Tibial nerve (tissue), 4 donors: Measurements from ENCODE around the gene SULF2. TPM values are rescaled to one million over a fixed set of nuclear protein-coding genes. Genes with fewer than 3 reads are reported as not detected.

ENCODE experiments used
- DNase-seq, 2 donors: peaks; one replicate each; pipeline ENCODE4 v3.0.0-alpha.2; 2019; ENCODE audit warnings: low spot score in 2 of 2
- H3K27ac ChIP-seq, 4 donors: fragments of 200-600 bp; sonication (generic) in 3 of 4; one replicate each; pipeline ENCODE4 v1.5.1; 2017 to 2019; ENCODE audit warnings: mild to moderate bottlenecking in 1 of 4
- H3K27me3 ChIP-seq, 2 donors: fragments of 200-600 bp; sonication (generic) in 1 of 2; one replicate each; pipeline versions ENCODE4 v1.5.1 to v1.6.0; 2017 to 2019
- H3K36me3 ChIP-seq, 3 donors: fragments of 200-600 bp; sonication (generic); one replicate each; pipeline ENCODE4 v1.5.1; 2018 to 2019
- H3K4me1 ChIP-seq, 4 donors: fragments of 200-600 bp; sonication (generic) in 3 of 4; one replicate each; pipeline ENCODE4 v1.5.1; 2017 to 2019
- H3K4me3 ChIP-seq, 4 donors: fragments of 200-600 bp; sonication (generic) in 3 of 4; one replicate each; pipeline ENCODE4 v1.5.1; 2017 to 2019; ENCODE audit warnings: mild to moderate bottlenecking in 1 of 4, moderate library complexity in 1 of 4
- H3K9me3 ChIP-seq, 4 donors: fragments of 200-600 bp; sonication (generic) in 3 of 4; one replicate each; pipeline ENCODE4 v1.5.1; 2017 to 2019
- EP300 ChIP-seq, 2 donors: sonication (generic); formaldehyde crosslinking; IDR thresholded peaks; one replicate each; pipeline ENCODE4 v1.6.1; 2017; ENCODE audit warnings: antibody characterized with exemption in 2 of 2, mild to moderate bottlenecking in 1 of 2
- POLR2A ChIP-seq, 2 donors: fragments of 450-650 bp; IDR thresholded peaks; one replicate each; pipeline ENCODE4 v1.6.1; 2017; ENCODE audit warnings: antibody characterized with exemption in 2 of 2, mild to moderate bottlenecking in 2 of 2, moderate library complexity in 2 of 2
- WGBS, 2 donors: methylation state at CpG; one replicate each; pipeline ENCODE4 v1.1.5; 2018; 5-methylcytosine and 5-hydroxymethylcytosine counted together
- total RNA-seq, 4 donors: library from RNA; depleted of rRNA; stranded (reverse); fragments of >200 nt; gene quantifications; one replicate each; pipeline ENCODE4 v1.1.0, GENCODE V29; 2016
- TF ChIP-seq, protein P1 (sequence below), 5 experiments: fragments of 200-600 bp in 3 of 5; fragments of 450-650 bp in 2 of 5; sonication (generic) in 3 of 5; IDR thresholded peaks; one replicate each; pipeline ENCODE4 v1.5.1; 2016 to 2019; ENCODE audit warnings: antibody characterized with exemption in 5 of 5, mild to moderate bottlenecking in 3 of 5, moderate library complexity in 2 of 5

Gene SULF2
- total RNA-seq, 4 donors from 2014 or later = 40.9 to 75.3 (median 59.8) TPM

DNA sequence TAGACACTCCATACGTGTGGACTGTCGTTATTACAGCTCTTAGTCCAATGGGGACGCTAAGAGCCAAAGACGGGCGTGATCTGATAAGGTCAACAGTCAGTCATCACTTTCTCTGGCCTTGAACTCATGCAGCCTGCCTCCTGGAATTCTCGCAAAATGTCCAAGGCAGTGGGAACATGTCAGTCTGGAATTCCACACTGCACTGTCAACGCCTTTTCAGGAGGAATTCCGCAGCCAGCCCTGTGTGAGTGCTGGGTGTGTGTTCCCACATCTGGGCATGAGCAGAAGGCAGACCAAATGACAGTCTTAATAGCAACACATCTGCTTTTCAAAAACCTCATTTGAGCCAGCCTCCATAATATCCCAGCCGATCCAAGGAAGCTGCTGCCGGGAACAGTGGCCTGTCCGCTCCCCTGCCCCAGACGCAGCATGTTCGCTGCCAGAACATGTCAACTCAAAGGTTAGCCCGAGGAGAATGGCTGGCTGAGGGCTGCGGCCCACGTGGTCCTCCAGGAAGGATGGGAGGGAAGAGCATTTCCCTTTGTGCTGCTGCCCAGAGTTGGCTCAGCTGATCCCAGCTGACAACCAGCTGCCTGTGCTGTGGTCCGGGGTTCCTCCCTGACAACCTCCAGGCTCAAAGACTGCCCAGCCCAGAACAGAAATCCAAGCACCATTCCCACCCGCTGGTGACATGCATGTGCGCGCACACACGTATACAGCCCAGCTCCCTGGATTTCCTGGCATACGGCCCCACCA is 103.1 kb downstream of the SULF2 start:
- TF ChIP-seq POLR2A (IDR thresholded peaks at IDR 0.05) = no peak
- TF ChIP-seq EP300 (IDR thresholded peaks at IDR 0.05) = no peak
- TF ChIP-seq, protein P1, sequence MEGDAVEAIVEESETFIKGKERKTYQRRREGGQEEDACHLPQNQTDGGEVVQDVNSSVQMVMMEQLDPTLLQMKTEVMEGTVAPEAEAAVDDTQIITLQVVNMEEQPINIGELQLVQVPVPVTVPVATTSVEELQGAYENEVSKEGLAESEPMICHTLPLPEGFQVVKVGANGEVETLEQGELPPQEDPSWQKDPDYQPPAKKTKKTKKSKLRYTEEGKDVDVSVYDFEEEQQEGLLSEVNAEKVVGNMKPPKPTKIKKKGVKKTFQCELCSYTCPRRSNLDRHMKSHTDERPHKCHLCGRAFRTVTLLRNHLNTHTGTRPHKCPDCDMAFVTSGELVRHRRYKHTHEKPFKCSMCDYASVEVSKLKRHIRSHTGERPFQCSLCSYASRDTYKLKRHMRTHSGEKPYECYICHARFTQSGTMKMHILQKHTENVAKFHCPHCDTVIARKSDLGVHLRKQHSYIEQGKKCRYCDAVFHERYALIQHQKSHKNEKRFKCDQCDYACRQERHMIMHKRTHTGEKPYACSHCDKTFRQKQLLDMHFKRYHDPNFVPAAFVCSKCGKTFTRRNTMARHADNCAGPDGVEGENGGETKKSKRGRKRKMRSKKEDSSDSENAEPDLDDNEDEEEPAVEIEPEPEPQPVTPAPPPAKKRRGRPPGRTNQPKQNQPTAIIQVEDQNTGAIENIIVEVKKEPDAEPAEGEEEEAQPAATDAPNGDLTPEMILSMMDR (IDR thresholded peaks at IDR 0.05) = no peak
- Histone ChIP-seq H3K27me3 (no peaks in the 10 kb centered on the region), H3K36me3 (peaks cover 0 to 5% (median 0%) of the 10 kb centered on the region in 3 donors), H3K4me1 (peaks cover 0 to 15% (median 0%) of the 10 kb centered on the region in 4 donors), H3K4me3 (no peak overlapping the region), H3K27ac (peak overlapping the region in 1 of 4 donors; percentile 37), H3K9me3 (no peaks in the 10 kb centered on the region)
- 58 to 66% methylated on average over 15 to 22 of the region's 22 CpGs for WGBS, 2 donors
- DNase-seq = peak in 1 of 2 donors; percentile 23

DNA sequence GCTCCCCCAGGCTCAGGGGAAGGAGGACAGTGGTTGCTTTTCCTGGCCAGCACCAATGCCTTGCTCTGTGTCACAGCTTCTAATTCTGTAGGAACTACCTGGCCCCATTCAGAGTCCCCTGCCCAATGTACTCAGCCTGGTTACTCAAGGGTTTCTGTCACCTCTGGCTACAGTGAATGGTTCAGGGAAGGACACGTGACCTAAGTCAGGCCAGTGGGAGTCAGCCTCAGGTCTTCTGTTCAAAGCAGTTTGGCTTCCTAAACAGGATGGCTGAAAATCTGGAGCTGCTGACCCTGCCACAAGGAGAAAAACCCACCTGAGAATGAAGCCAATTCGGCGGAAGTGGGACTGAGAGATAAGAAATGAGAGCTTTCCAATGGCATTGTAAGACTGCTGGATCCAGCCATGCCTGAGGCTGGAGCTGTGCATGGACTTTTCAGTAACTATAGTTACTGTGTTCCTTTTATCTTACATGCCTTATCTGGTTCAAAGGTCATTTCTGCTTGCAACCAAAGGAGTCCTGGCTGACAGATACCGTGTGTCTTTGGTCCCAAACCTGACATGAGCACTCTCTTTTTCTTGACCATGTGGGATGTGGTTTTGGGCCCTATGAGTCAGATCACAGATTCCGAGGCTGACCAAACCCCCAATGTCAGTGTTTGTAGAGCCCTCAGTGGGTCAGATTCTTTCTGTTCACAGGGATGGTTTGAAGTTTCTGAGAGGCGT is 104.3 kb downstream of the SULF2 start:
- WGBS, 2 donors = 86 to 93% methylated on average over 6 of the region's 6 CpGs
- H3K4me1 ChIP-seq = peaks cover 0 to 15% (median 0%) of the 10 kb centered on the region in 4 donors
- TF ChIP-seq EP300 (IDR thresholded peaks at IDR 0.05) = no peak
- TF ChIP-seq, protein P1 (IDR thresholded peaks at IDR 0.05) = no peak
- no peak for TF ChIP-seq POLR2A (IDR thresholded peaks at IDR 0.05)
- H3K27ac ChIP-seq = no peak overlapping the region
- H3K9me3 ChIP-seq = no peaks in the 10 kb centered on the region
- peaks cover 0 to 5% (median 0%) of the 10 kb centered on the region in 3 donors for H3K36me3 ChIP-seq
- H3K27me3 ChIP-seq = no peaks in the 10 kb centered on the region
- no peak for DNase-seq
- H3K4me3 ChIP-seq = no peak overlapping the region

DNA sequence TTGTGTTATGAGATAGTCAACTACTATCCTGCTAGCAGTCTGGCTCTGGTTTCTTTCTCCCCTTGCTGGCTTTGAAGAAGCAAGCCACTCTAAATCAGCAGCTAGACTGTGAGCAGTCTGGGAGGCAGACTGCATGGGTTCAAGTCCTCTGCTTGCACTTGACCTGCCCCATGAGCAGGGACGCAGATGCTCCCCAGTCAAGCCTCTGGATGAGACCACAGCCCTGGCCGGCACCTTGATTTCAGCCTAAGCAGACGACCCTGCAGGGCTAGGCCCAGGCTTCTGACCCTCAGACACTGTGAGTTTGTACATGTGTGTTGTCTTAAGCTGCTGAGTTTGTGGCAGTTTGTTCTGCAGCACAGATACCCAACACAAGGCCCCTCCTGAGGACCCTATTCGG is 105.8 kb downstream of the SULF2 start:
- Histone ChIP-seq H3K4me3 (no peak overlapping the region), H3K27me3 (no peaks in the 10 kb centered on the region), H3K36me3 (peaks cover 0 to 8% (median 0%) of the 10 kb centered on the region in 3 donors), H3K4me1 (peaks cover 0 to 15% (median 0%) of the 10 kb centered on the region in 4 donors), H3K27ac (no peak overlapping the region), H3K9me3 (no peaks in the 10 kb centered on the region)
- TF ChIP-seq, protein P1 (IDR thresholded peaks at IDR 0.05) = no peak
- WGBS, 2 donors = 85 to 92% methylated on average over 4 of the region's 4 CpGs
- no peak for DNase-seq

DNA sequence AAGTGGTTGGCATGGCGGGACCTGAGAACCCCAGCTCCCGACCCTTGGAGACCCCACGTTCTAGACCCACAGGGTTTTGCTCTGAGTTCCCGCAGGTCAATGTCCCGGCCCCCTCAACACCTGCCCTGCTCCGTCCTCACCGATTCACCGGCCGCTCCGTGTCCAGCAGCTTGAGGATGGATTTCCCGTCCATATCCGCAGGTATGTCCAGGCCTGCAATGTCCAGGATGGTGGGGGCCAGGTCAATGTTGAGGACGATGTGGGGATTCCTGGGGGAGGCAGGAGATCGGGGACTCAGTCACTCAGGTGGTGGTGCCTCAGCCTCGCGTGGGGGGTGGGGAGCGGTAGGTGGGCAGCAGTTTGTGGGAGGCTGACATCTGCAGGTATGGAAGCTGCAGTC is 106.7 kb downstream of the SULF2 start:
- Histone ChIP-seq H3K36me3 (peaks cover 0 to 4% (median 0%) of the 10 kb centered on the region in 3 donors), H3K4me3 (no peak overlapping the region), H3K27ac (no peak overlapping the region), H3K9me3 (no peaks in the 10 kb centered on the region), H3K4me1 (peaks cover 0 to 15% (median 0%) of the 10 kb centered on the region in 4 donors), H3K27me3 (no peaks in the 10 kb centered on the region)
- no peak for DNase-seq
- WGBS, 2 donors = 95 to 97% methylated on average over 17 of the region's 17 CpGs
- TF ChIP-seq POLR2A (IDR thresholded peaks at IDR 0.05) (no peak), EP300 (IDR thresholded peaks at IDR 0.05) (no peak)
- TF ChIP-seq, protein P1 (IDR thresholded peaks at IDR 0.05) = no peak
